Neural cell (in vitro differentiated cells): Measurements from ENCODE around the gene ARL15.

Experiments
- CTCF ChIP-seq: fragments of 450-650 bp; IDR thresholded peaks from 2 replicates; pipeline ENCODE4 v1.5.1; 2014; ENCODE audit warnings: antibody characterized with exemption, mild to moderate bottlenecking, moderate library complexity; ENCODE audit not compliant: poor library complexity, severe bottlenecking
- EP300 ChIP-seq: fragments of 450-650 bp; conservative IDR thresholded peaks from 2 replicates; pipeline ENCODE4 v1.6.1; 2014; ENCODE audit warnings: antibody characterized with exemption, mild to moderate bottlenecking, moderate library complexity; ENCODE audit not compliant: poor library complexity, severe bottlenecking
- EZH2 ChIP-seq: fragments of 200-600, 300-800 bp; shearing (Covaris generic), sonication (generic); IDR thresholded peaks from 2 replicates; pipeline ENCODE4 v1.6.1; 2014; ENCODE audit warnings: antibody characterized with exemption, low read length, borderline replicate concordance, mild to moderate bottlenecking; ENCODE audit not compliant: insufficient read depth, poor library complexity, severe bottlenecking

- TF ChIP-seq EP300 (no peak), EZH2 (no peak), CTCF (no peak)
Measured at GRCh38 chr5:54278036-54278830, 32.1 kb downstream of the ARL15 start.
